Measurements from ENCODE around the gene KIAA1958. TPM values are rescaled to one million over a fixed set of nuclear protein-coding genes. Genes with fewer than 3 reads are reported as not detected.

Gene KIAA1958
- total and polyA plus RNA-seq, 2 of the 8 experiments (the other 6 are each of a cell fraction or from before 2014, with no cell fraction given), result 11.4 to 43.8 TPM

GRCh38 chr9:112530751-112531205, 44.2 kb downstream of the KIAA1958 start:
- no peaks in the 10 kb centered on the region for H3K27me3 ChIP-seq (replicated peaks in 1 of 4; ENCODE audit: control insufficient read depth in 3 of 4, extremely low read depth in 1 of 4, insufficient read depth in 3 of 4, low read length in 3 of 4)
- H2BK20ac ChIP-seq (ENCODE audit: low read length), result no peak overlapping the region
- TF ChIP-seq EZH2 (IDR thresholded peaks at IDR 0.05; ENCODE audit: low read depth, low read length, severe bottlenecking) (no peak), GABPA (IDR thresholded peaks at IDR 0.05; ENCODE audit: borderline replicate concordance, insufficient read depth, low read length) (no peak), RXRA (IDR thresholded peaks at IDR 0.05; ENCODE audit: insufficient read depth, low read depth, low read length) (no peak), CEBPB (IDR thresholded peaks at IDR 0.05; ENCODE audit: low read depth, low read length) (peak; percentile 98), TCF12 (IDR thresholded peaks at IDR 0.05; ENCODE audit: low read depth, low read length) (no peak)
- no peak overlapping the region for H3K18ac ChIP-seq (ENCODE audit: extremely low read depth, low read length)
- 96% methylated on average over 6 of the region's 6 CpGs; no CpG with 5 or more reads in 1 of the 2 experiments for WGBS, 2 experiments (ENCODE audit: extremely low coverage in 1 of 2, insufficient coverage in 1 of 2, insufficient read length in 1 of 2, insufficient replicate concordance in 2 of 2, low coverage in 1 of 2, low lambda C conversion rate in 2 of 2, missing lambda C conversion rate in 1 of 2)
- H2AK5ac ChIP-seq (ENCODE audit: low read depth, low read length), result no peak overlapping the region
- no peak overlapping the region for H3K4me3 ChIP-seq (ENCODE audit: extremely low read depth in 1 of 4, insufficient read depth in 2 of 4, low read depth in 3 of 4, low read length in 4 of 4)
- H2BK5ac ChIP-seq (ENCODE audit: low read depth, low read length), result no peak overlapping the region
- H3K9ac ChIP-seq (replicated peaks in 1 of 4; ENCODE audit: extremely low read depth in 1 of 4, low read depth in 3 of 4, low read length in 3 of 4), result no peak overlapping the region
- no peak overlapping the region for H2BK12ac ChIP-seq (ENCODE audit: low read depth, low read length)
- H2BK15ac ChIP-seq (ENCODE audit: low read length), result no peak overlapping the region
- no peak overlapping the region for H4K5ac ChIP-seq (ENCODE audit: insufficient read length, low read depth, low read length)
- ChIA-PET POLR2A (ENCODE audit: partially characterized antibody) (interaction anchor here (1.2 kb wide), 1 partner anchor 11 kb away, joined by 4 read pairs; no protein-coding TSS in a partner anchor), CTCF (ENCODE audit: partially characterized antibody) (interaction anchor here (0.9 to 1.6 kb wide), 4 partner anchors 8 to 47 kb away, joined by 3 to 4 read pairs (median 3); no protein-coding TSS in a partner anchor)
- no peaks in the 10 kb centered on the region for H3K9me3 ChIP-seq (ENCODE audit: insufficient read depth in 2 of 2, low read depth in 1 of 2, low read length in 1 of 2)
- no peak overlapping the region for H3K4me2 ChIP-seq (ENCODE audit: insufficient read depth in 1 of 2, low read depth in 2 of 2, low read length in 2 of 2)
- no peak overlapping the region for H2AFZ ChIP-seq (ENCODE audit: low read length)
- H3K23ac ChIP-seq (ENCODE audit: insufficient read length), result no peak overlapping the region
- H4K8ac ChIP-seq (ENCODE audit: extremely low read depth, insufficient read depth, low read length), result no peak overlapping the region
- no peaks in the 10 kb centered on the region for H3K36me3 ChIP-seq (ENCODE audit: control insufficient read depth in 2 of 4, insufficient read depth in 4 of 4, low read length in 3 of 4)
- peaks cover 11% of the 10 kb centered on the region for H3K79me1 ChIP-seq (ENCODE audit: low read depth, low read length)
- H2BK120ac ChIP-seq (replicated peaks; ENCODE audit: low read depth, low read length), result no peak overlapping the region
- H3K27ac ChIP-seq (ENCODE audit: low read depth, low read length), result no peak overlapping the region
- H3K4ac ChIP-seq (replicated peaks; ENCODE audit: insufficient read length, low read depth, low read length), result no peak overlapping the region
- H3K4me1 ChIP-seq (replicated peaks in 1 of 4; ENCODE audit: control insufficient read depth in 3 of 4, insufficient read depth in 4 of 4, low read length in 3 of 4), result peaks cover 0 to 3% (median 0%) of the 10 kb centered on the region in 4 experiments; a peak in 3 of 7 replicates
- no peak overlapping the region for H4K91ac ChIP-seq (replicated peaks; ENCODE audit: insufficient read length, low read length)
- FAIRE-seq (no peak), DNase-seq (ENCODE audit: low read depth in 1 of 2, low spot score in 2 of 2) (no peak)
- H3K14ac ChIP-seq (ENCODE audit: insufficient read length), result no peak overlapping the region
- no peaks in the 10 kb centered on the region for H3K23me2 ChIP-seq (ENCODE audit: low read depth, low read length)
- peaks cover 3 to 10% of the 10 kb centered on the region in 2 experiments for H4K20me1 ChIP-seq (replicated peaks in 1 of 2; ENCODE audit: control insufficient read depth in 1 of 2, insufficient read depth in 2 of 2, low read length in 2 of 2)
- H3K79me2 ChIP-seq (ENCODE audit: control insufficient read depth in 1 of 2, insufficient read depth in 2 of 2, low read length in 2 of 2), result peaks cover 7 to 84% of the 10 kb centered on the region in 2 experiments
- no peak overlapping the region for H3K56ac ChIP-seq (replicated peaks; ENCODE audit: insufficient read length, low read depth, low read length)

Measured in H1 (cell line).